Dendritic cell treated with granulocyte-macrophage colony-stimulating factor and Interleukin-4, amounts not matched to agents 40 ng/mL and 50 ng/mL, for 4 days (primary cell): Measurements from ENCODE around the gene SHISAL2B.
"Not testable (repeated sequence)": the region's sequence is repeated elsewhere in the genome, so short reads cannot be mapped to it uniquely, and the experiment has no call there.

Experiments
- H3K27ac Mint-ChIP-seq: one replicate; pipeline ENCODE4 v1.8.0; 2022; ENCODE audit warnings: mild to moderate bottlenecking, mixed read lengths
- H3K27me3 Mint-ChIP-seq: one replicate; pipeline ENCODE4 v1.8.0; 2022; ENCODE audit warnings: mild to moderate bottlenecking, mixed read lengths
- H3K36me3 Mint-ChIP-seq: one replicate; pipeline ENCODE4 v1.8.0; 2022; ENCODE audit warnings: low read depth, mixed read lengths
- H3K4me1 Mint-ChIP-seq: one replicate; pipeline ENCODE4 v1.8.0; 2022; ENCODE audit warnings: low read depth, mixed read lengths
- H3K4me3 Mint-ChIP-seq: one replicate; pipeline ENCODE4 v1.8.0; 2022; ENCODE audit warnings: mild to moderate bottlenecking, moderate library complexity, mixed read lengths
- H3K9me3 Mint-ChIP-seq: one replicate; pipeline ENCODE4 v1.8.0; 2022; ENCODE audit warnings: mixed read lengths
- intact Hi-C: fragments of 100-400 bp; cut with micrococcal nuclease; formaldehyde crosslinking; loops from one replicate; pipeline ENCODE4 v1.15.0; 2022

SHISAL2B gene

GRCh38 chr5:64678374-64678773 lies 11.9 kb upstream of the SHISAL2B start:
- intact Hi-C loops: no loop called here
- H3K4me1 Mint-ChIP-seq: no peaks in the 10 kb centered on the region
- H3K9me3 Mint-ChIP-seq: no peaks in the 10 kb centered on the region
- H3K27ac Mint-ChIP-seq: no peak overlapping the region
- no peaks in the 10 kb centered on the region for H3K27me3 Mint-ChIP-seq
- no peaks in the 10 kb centered on the region for H3K36me3 Mint-ChIP-seq
- H3K4me3 Mint-ChIP-seq: no peak overlapping the region

- H3K9me3 Mint-ChIP-seq: no peaks in the 10 kb centered on the region
- H3K27me3 Mint-ChIP-seq: peaks cover 2% of the 10 kb centered on the region
- no peak overlapping the region for H3K4me3 Mint-ChIP-seq
- no peaks in the 10 kb centered on the region for H3K4me1 Mint-ChIP-seq
- no peaks in the 10 kb centered on the region for H3K36me3 Mint-ChIP-seq
- intact Hi-C loops: no loop called here
- no peak overlapping the region for H3K27ac Mint-ChIP-seq
Measured at GRCh38 chr5:64680289-64680688, 10.0 kb upstream of the SHISAL2B start.

GRCh38 chr5:64682608-64683007 lies 7.7 kb upstream of the SHISAL2B start:
- H3K9me3 Mint-ChIP-seq: no peaks in the 10 kb centered on the region

GRCh38 chr5:64685866-64686265 lies 4.4 kb upstream of the SHISAL2B start:
- Mint-ChIP-seq H3K36me3 (no peaks in the 10 kb centered on the region), H3K4me3 (no peak overlapping the region), H3K9me3 (no peaks in the 10 kb centered on the region), H3K27me3 (peaks cover 34% of the 10 kb centered on the region), H3K4me1 (peaks cover 5% of the 10 kb centered on the region), H3K27ac (no peak overlapping the region)
- intact Hi-C loops: no loop called here

More at GRCh38 chr5:64682608-64683007, 7.7 kb upstream of the SHISAL2B start:
- Mint-ChIP-seq H3K27ac (no peak overlapping the region), H3K4me3 (no peak overlapping the region), H3K36me3 (no peaks in the 10 kb centered on the region), H3K4me1 (no peaks in the 10 kb centered on the region), H3K27me3 (peaks cover 6% of the 10 kb centered on the region)
- intact Hi-C loops: no loop called here

GRCh38 chr5:64688391-64688790 lies 1.9 kb upstream of the SHISAL2B start:
- intact Hi-C loops: no loop called here
- H3K27me3 Mint-ChIP-seq: peaks cover 53% of the 10 kb centered on the region
- no peak overlapping the region for H3K27ac Mint-ChIP-seq
- no peaks in the 10 kb centered on the region for H3K9me3 Mint-ChIP-seq
- H3K4me3 Mint-ChIP-seq: no peak overlapping the region
- no peaks in the 10 kb centered on the region for H3K36me3 Mint-ChIP-seq
- peaks cover 5% of the 10 kb centered on the region for H3K4me1 Mint-ChIP-seq

GRCh38 chr5:64688965-64689364 lies 1.3 kb upstream of the SHISAL2B start:
- Mint-ChIP-seq H3K27ac (no peak overlapping the region), H3K27me3 (peaks cover 53% of the 10 kb centered on the region), H3K9me3 (no peaks in the 10 kb centered on the region), H3K36me3 (no peaks in the 10 kb centered on the region), H3K4me3 (no peak overlapping the region), H3K4me1 (peaks cover 5% of the 10 kb centered on the region)
- intact Hi-C loops: no loop called here

- no peaks in the 10 kb centered on the region for H3K36me3 Mint-ChIP-seq
- H3K4me3 Mint-ChIP-seq: no peak overlapping the region
- intact Hi-C loops: no loop called here
- peaks cover 51% of the 10 kb centered on the region for H3K27me3 Mint-ChIP-seq
- no peak overlapping the region for H3K27ac Mint-ChIP-seq
- H3K4me1 Mint-ChIP-seq: peaks cover 5% of the 10 kb centered on the region
- H3K9me3 Mint-ChIP-seq: no peaks in the 10 kb centered on the region
Measured at GRCh38 chr5:64690104-64690416, 243 bp upstream of the SHISAL2B start.

GRCh38 chr5:64691291-64691690 lies 988 bp downstream of the SHISAL2B start:
- Mint-ChIP-seq H3K4me3 (no peak overlapping the region), H3K4me1 (peaks cover 5% of the 10 kb centered on the region), H3K36me3 (no peaks in the 10 kb centered on the region), H3K27ac (no peak overlapping the region), H3K27me3 (peaks cover 51% of the 10 kb centered on the region), H3K9me3 (peaks cover 3% of the 10 kb centered on the region)
- intact Hi-C loops: no loop called here

- Mint-ChIP-seq H3K27me3 (peaks cover 41% of the 10 kb centered on the region), H3K9me3 (peaks cover 21% of the 10 kb centered on the region), H3K27ac (no peak overlapping the region), H3K36me3 (no peaks in the 10 kb centered on the region), H3K4me1 (peaks cover 5% of the 10 kb centered on the region), H3K4me3 (no peak overlapping the region)
- intact Hi-C loops: no loop called here
Measured at GRCh38 chr5:64693636-64694035, 3.3 kb downstream of the SHISAL2B start.

- H3K4me1 Mint-ChIP-seq, H3K4me3 Mint-ChIP-seq, intact Hi-C loops, H3K36me3 Mint-ChIP-seq, H3K27ac Mint-ChIP-seq: not testable (repeated sequence)
- peaks cover 25% of the 10 kb centered on the region for H3K9me3 Mint-ChIP-seq
- H3K27me3 Mint-ChIP-seq: peaks cover 14% of the 10 kb centered on the region
Measured at GRCh38 chr5:64696414-64696813, 6.1 kb downstream of the SHISAL2B start.

GRCh38 chr5:64700765-64701164 lies 10.5 kb downstream of the SHISAL2B start:
- Mint-ChIP-seq H3K9me3 (peaks cover 25% of the 10 kb centered on the region), H3K36me3 (no peaks in the 10 kb centered on the region), H3K27ac (no peak overlapping the region), H3K27me3 (peaks cover 5% of the 10 kb centered on the region), H3K4me1 (no peaks in the 10 kb centered on the region), H3K4me3 (no peak overlapping the region)
- intact Hi-C loops: no loop called here

GRCh38 chr5:64706074-64706473 lies 15.8 kb downstream of the SHISAL2B start:
- H3K4me3 Mint-ChIP-seq, H3K9me3 Mint-ChIP-seq, H3K4me1 Mint-ChIP-seq, H3K27ac Mint-ChIP-seq, intact Hi-C loops, H3K27me3 Mint-ChIP-seq, H3K36me3 Mint-ChIP-seq: not testable (repeated sequence)

- peaks cover 5% of the 10 kb centered on the region for H3K27me3 Mint-ChIP-seq
- no peak overlapping the region for H3K27ac Mint-ChIP-seq
- intact Hi-C loops: no loop called here
Measured at GRCh38 chr5:64707191-64707590, 16.9 kb downstream of the SHISAL2B start.

GRCh38 chr5:64714495-64714894 lies 24.2 kb downstream of the SHISAL2B start:
- H3K4me1 Mint-ChIP-seq, H3K4me3 Mint-ChIP-seq, H3K27me3 Mint-ChIP-seq, H3K9me3 Mint-ChIP-seq, H3K36me3 Mint-ChIP-seq, intact Hi-C loops, H3K27ac Mint-ChIP-seq: not testable (repeated sequence)

More at GRCh38 chr5:64707191-64707590, 16.9 kb downstream of the SHISAL2B start:
- Mint-ChIP-seq H3K9me3 (no peaks in the 10 kb centered on the region), H3K4me1 (no peaks in the 10 kb centered on the region), H3K4me3 (no peak overlapping the region), H3K36me3 (no peaks in the 10 kb centered on the region)

GRCh38 chr5:64722588-64722987 lies 32.3 kb downstream of the SHISAL2B start:
- Mint-ChIP-seq H3K27me3 (no peaks in the 10 kb centered on the region), H3K4me1 (no peaks in the 10 kb centered on the region), H3K36me3 (peaks cover 28% of the 10 kb centered on the region), H3K4me3 (no peak overlapping the region), H3K27ac (no peak overlapping the region), H3K9me3 (no peaks in the 10 kb centered on the region)
- intact Hi-C loops: no loop called here
